Stomach (tissue), 9 donors: ENCODE data around the gene AVPR2. TPM values are rescaled to one million over a fixed set of nuclear protein-coding genes. Genes with fewer than 3 reads are reported as not detected.

Source experiments
- DNase-seq, 2 donors: peaks; one replicate each; pipeline versions ENCODE4 v3.0.0 to v3.0.0-alpha.2; 2013 to 2019
- H3K27ac ChIP-seq, 5 donors: fragments of 200-600 bp in 4 of 5; sonication (generic) in 4 of 5; one replicate each; pipeline ENCODE4 v1.5.1; 2013 to 2019; ENCODE audit warnings: mild to moderate bottlenecking in 1 of 5, moderate library complexity in 1 of 5
- H3K27me3 ChIP-seq, 3 donors: fragments of 200-600 bp; sonication (generic); one replicate each; pipeline ENCODE4 v1.5.1; 2017 to 2019; ENCODE audit warnings: mixed run types in 1 of 3
- H3K36me3 ChIP-seq, 4 donors: fragments of 200-600 bp; sonication (generic); 1 replicate in 3 of 4; 2 replicates in 1 of 4; pipeline ENCODE4 v1.5.1; 2016 to 2019
- H3K4me1 ChIP-seq, 4 donors: fragments of 200-600 bp; sonication (generic); one replicate each; pipeline ENCODE4 v1.5.1; 2016 to 2019
- H3K4me3 ChIP-seq, 4 donors: fragments of 200-600 bp; sonication (generic) in 3 of 4; one replicate each; pipeline ENCODE4 v1.5.1; 2016 to 2019; ENCODE audit warnings: mild to moderate bottlenecking in 1 of 4
- H3K9me3 ChIP-seq, 4 donors: fragments of 200-600 bp; sonication (generic); one replicate each; pipeline ENCODE4 v1.5.1; 2016 to 2019
- EP300 ChIP-seq: sonication (generic); formaldehyde crosslinking; IDR thresholded peaks from one replicate; pipeline ENCODE4 v1.6.1; 2017; ENCODE audit warnings: antibody characterized with exemption
- POLR2A ChIP-seq, 4 donors: fragments of 450-650 bp; IDR thresholded peaks; one replicate each; pipeline ENCODE4 v1.6.1; 2016; ENCODE audit warnings: antibody characterized with exemption in 4 of 4, control low read depth in 2 of 4, mild to moderate bottlenecking in 1 of 4, moderate library complexity in 1 of 4
- POLR2AphosphoS5 ChIP-seq, 3 donors: sonication (generic); formaldehyde crosslinking; IDR thresholded peaks; one replicate each; pipeline ENCODE4 v1.6.1; 2016; ENCODE audit warnings: antibody characterized with exemption in 3 of 3
- whole genome bisulfite sequencing, 5 donors: extraction: QIAGEN DNeasy Blood & Tissue Kit in 3 of 5; methylation state at CpG; one replicate each; pipeline versions ENCODE4 v1.1.5 to v1.1.7; 2013 to 2018; 5-methylcytosine and 5-hydroxymethylcytosine counted together
- intact Hi-C: fragments of 100-400 bp; cut with DNase I; formaldehyde crosslinking; loops from one replicate; pipeline ENCODE4 v1.15.1; 2023; ENCODE audit warnings: low total_unique reads
- polyA plus RNA-seq, 3 donors: library from polyadenylated mRNA; stranded (reverse); fragments of 200-250 nt; gene quantifications; one replicate each; pipeline ENCODE4 v1.2.3, GENCODE V29; 2013
- total RNA-seq, 5 donors: library from RNA; depleted of rRNA; stranded (reverse); fragments of >200 nt; gene quantifications; one replicate each; pipeline versions ENCODE4 v1.1.0 to v1.2.3, GENCODE V29; 2014 to 2016
- TF ChIP-seq, protein P1 (sequence below), 7 experiments: fragments of 450-650 bp in 4 of 7; fragments of 200-600 bp in 3 of 7; sonication (generic) in 3 of 7; IDR thresholded peaks; one replicate each; pipeline ENCODE4 v1.5.1; 2016 to 2019; ENCODE audit warnings: antibody characterized with exemption in 7 of 7, control low read depth in 2 of 7, mild to moderate bottlenecking in 1 of 7
- donor health status: healthy with polysubstance abuse.
- donor health status: Bipolar disorder and iron deficiency.
- donor health status: healthy.

Gene AVPR2
- total and polyA plus RNA-seq, 8 donors: 0.19 to 1.4 (median 0.72) TPM; not detected in 4

DNA sequence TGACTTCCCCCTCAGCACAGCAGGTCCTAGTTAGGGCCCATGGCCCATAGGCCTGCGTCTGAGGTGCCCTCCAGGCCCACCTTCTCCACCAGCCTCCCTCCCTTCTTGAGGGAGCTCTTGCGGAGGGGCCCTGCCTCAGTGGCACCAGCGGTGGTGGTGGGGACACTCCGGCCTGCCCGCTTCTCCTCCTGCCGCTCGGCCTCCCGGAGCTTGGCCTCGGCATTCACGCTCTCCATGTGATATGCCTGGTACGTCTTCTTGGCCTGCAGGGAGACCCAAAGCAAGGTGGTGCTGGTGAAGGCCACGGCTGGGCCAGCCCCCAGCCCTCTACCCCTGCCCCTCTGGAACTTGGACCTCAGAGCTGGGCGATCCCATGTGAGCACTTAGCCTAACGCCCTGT lies 16.1 kb downstream of the AVPR2 start:
- no peaks in the 10 kb centered on the region for H3K9me3 ChIP-seq
- 85 to 97% (median 94%) methylated on average over 6 to 14 of the region's 14 CpGs for WGBS, 5 donors
- TF ChIP-seq, protein P1, sequence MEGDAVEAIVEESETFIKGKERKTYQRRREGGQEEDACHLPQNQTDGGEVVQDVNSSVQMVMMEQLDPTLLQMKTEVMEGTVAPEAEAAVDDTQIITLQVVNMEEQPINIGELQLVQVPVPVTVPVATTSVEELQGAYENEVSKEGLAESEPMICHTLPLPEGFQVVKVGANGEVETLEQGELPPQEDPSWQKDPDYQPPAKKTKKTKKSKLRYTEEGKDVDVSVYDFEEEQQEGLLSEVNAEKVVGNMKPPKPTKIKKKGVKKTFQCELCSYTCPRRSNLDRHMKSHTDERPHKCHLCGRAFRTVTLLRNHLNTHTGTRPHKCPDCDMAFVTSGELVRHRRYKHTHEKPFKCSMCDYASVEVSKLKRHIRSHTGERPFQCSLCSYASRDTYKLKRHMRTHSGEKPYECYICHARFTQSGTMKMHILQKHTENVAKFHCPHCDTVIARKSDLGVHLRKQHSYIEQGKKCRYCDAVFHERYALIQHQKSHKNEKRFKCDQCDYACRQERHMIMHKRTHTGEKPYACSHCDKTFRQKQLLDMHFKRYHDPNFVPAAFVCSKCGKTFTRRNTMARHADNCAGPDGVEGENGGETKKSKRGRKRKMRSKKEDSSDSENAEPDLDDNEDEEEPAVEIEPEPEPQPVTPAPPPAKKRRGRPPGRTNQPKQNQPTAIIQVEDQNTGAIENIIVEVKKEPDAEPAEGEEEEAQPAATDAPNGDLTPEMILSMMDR (IDR thresholded peaks at IDR 0.05): no peak
- TF ChIP-seq POLR2AphosphoS5 (IDR thresholded peaks at IDR 0.05) (no peak), POLR2A (IDR thresholded peaks at IDR 0.05) (no peak), EP300 (no peak)
- H3K27me3 ChIP-seq: peaks cover 0 to 15% (median 0%) of the 10 kb centered on the region in 3 donors
- peaks cover 0 to 17% (median 0%) of the 10 kb centered on the region in 4 donors for H3K36me3 ChIP-seq
- peaks cover 0 to 37% (median 31%) of the 10 kb centered on the region in 4 donors for H3K4me1 ChIP-seq
- no peak overlapping the region for H3K4me3 ChIP-seq
- DNase-seq: no peak
- intact Hi-C loops: no loop called here
- no peak overlapping the region for H3K27ac ChIP-seq

DNA sequence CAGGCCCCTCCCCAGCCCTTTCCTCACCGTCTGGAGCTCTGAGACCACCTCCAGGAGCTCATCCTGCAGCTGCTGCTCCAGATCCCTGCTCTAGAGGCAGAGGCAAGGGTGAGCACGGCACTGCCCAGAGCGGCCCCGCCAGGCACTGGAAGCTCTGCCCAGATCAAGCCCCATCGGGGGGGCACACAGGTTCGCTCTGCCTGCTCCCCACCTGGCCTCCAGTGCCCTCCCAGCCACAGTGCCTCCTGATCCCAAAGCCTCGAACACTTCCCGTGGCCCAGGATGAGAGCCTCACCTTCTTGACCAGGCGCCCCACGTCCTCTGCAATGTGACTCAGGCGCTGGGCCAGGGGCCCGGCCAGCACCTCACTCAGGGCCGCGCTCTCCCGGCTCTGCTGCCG lies 16.6 kb downstream of the AVPR2 start:
- Histone ChIP-seq H3K9me3 (no peaks in the 10 kb centered on the region), H3K4me3 (peak overlapping the region in 2 of 4 donors; percentile 7 to 28), H3K4me1 (peaks cover 0 to 37% (median 31%) of the 10 kb centered on the region in 4 donors), H3K36me3 (peaks cover 0 to 17% (median 0%) of the 10 kb centered on the region in 4 donors), H3K27ac (peak overlapping the region in 1 of 5 donors; percentile 27), H3K27me3 (peaks cover 0 to 15% (median 0%) of the 10 kb centered on the region in 3 donors)
- no peak for DNase-seq
- WGBS, 5 donors: 61 to 78% (median 68%) methylated on average over 7 to 16 of the region's 16 CpGs; no CpG with 5 or more reads in 1 of the 5 donors
- no peak for TF ChIP-seq POLR2AphosphoS5 (IDR thresholded peaks at IDR 0.05)
- TF ChIP-seq POLR2A (IDR thresholded peaks at IDR 0.05): no peak
- intact Hi-C loops: no loop called here

DNA sequence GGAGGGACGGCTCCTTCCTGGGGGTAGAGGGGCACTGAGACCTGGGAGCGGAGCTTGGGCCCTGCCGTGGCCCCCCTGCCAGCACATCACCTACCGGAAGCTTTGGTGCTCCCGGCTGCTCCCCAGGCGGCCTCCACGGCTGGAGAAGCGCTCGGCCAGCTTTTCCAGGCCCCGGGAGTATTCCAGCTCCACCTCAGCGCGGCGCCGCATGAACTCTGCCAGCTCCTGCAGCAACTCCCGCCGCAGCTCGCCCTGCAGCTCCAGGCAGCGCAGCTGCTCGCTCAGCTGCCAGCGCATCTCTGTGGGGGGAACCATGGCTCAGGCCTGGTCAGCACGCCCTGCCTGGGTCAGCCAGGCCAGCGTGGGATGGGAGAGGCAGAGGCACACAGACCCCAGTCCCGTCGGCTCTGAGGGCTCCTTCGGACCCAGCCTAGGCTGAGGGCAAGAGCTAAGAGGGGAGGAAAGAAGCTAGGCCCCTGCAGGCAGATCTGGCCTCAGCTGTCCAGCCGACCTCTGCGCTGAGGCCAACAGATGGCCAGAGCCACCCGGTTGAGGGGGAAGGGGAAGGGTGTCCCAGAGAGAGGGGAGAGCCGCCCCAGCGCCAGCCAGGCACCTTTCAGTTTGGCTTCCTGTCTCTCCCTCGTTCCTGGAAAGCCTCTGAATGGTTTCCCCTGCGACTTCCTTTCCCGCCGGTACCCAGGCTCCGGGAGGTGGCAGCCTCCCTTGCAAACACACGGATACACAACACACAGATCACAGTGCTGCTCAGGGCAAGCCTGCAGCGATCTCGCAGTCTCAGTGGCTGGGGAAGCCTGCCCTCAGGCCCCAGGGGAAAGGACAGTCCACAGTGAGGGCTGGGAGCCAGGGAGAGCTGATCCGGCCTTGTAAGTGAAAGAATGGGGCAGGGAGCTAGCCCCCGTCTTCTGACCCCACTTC lies 17.3 kb downstream of the AVPR2 start:
- Histone ChIP-seq H3K27me3 (peaks cover 0 to 18% (median 0%) of the 10 kb centered on the region in 3 donors), H3K27ac (peak overlapping the region in 2 of 5 donors; percentile 27 to 32), H3K4me1 (peaks cover 3 to 43% (median 36%) of the 10 kb centered on the region in 4 donors), H3K4me3 (peak overlapping the region in 2 of 4 donors; percentile 7 to 28), H3K36me3 (peaks cover 0 to 17% (median 0%) of the 10 kb centered on the region in 4 donors), H3K9me3 (no peaks in the 10 kb centered on the region)
- TF ChIP-seq POLR2AphosphoS5 (IDR thresholded peaks at IDR 0.05): no peak
- no peak for TF ChIP-seq POLR2A (IDR thresholded peaks at IDR 0.05)
- TF ChIP-seq, protein P1 (IDR thresholded peaks at IDR 0.05): no peak
- no peak for TF ChIP-seq EP300
- WGBS, 5 donors: 60 to 66% (median 63%) methylated on average over 8 to 40 of the region's 40 CpGs
- no peak for DNase-seq
- intact Hi-C loops: no loop called here

DNA sequence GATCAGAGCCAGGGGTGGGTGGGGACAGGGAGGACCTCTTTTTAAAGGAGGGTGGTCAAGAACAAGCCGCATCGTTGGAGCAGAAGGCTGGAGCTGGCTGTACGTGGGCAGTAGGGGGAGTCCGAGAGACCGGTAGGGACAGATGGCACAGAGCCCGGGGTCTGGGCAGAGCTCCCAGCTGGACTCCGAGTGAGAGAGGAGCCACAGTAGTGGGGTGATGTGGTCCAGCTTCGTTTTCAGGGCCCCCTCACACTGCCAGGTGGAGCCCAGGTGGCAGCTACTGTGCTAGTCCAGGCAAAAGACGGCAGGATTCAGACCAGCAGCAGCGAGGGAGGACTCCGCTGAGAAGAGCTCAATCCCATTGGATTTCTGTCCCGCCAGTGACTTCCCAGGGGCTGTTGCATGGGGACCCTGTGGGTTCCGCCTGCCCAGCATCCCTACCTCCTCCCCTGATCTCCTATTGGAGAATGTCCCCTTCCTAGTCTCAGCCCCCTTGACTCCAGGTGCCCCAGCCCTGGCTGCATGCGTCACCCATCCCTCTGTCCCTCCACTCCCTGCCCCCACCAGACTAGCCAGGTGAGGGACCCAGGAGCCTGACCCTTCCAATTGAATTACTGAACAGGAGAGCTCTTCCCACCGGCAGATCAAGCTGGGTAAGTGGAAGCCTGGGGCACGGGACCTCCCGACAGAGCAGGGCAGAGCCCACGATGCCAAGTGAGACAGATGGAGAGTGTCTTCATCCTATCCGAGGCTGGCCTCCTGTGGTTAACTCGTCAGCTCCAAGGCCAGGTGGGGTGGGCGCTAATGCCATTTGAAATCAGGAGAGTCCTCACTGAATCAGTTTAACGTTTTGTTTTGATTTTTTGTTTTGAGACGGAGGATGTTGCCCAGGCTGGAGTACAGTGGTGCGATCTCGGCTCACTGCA lies 18.7 kb downstream of the AVPR2 start:
- WGBS, 5 donors: 49 to 68% (median 55%) methylated on average over 15 to 25 of the region's 25 CpGs
- peaks cover 0 to 21% (median 0%) of the 10 kb centered on the region in 3 donors for H3K27me3 ChIP-seq
- peak overlapping the region in 1 of 4 donors; percentile 9 for H3K4me3 ChIP-seq

More for the DNA sequence above, 18.7 kb downstream of the AVPR2 start:
- H3K4me1 ChIP-seq: peaks cover 7 to 52% (median 48%) of the 10 kb centered on the region in 4 donors
- no peaks in the 10 kb centered on the region for H3K9me3 ChIP-seq
- intact Hi-C loops: no loop called here
- H3K27ac ChIP-seq: peak overlapping the region in 3 of 5 donors; percentile 27 to 98 (median 42)
- H3K36me3 ChIP-seq: peaks cover 0 to 13% (median 0%) of the 10 kb centered on the region in 4 donors
- TF ChIP-seq, protein P1 (IDR thresholded peaks at IDR 0.05): peak in 4 of 7 experiments; percentile 23 to 48 (median 38)
- TF ChIP-seq POLR2AphosphoS5 (IDR thresholded peaks at IDR 0.05): no peak
- no peak for TF ChIP-seq POLR2A (IDR thresholded peaks at IDR 0.05)
- no peak for TF ChIP-seq EP300
- peak; percentile 80 to 88 for DNase-seq
